ENCODE measurements around the gene PLA2G4D.

Gene PLA2G4D

DNA sequence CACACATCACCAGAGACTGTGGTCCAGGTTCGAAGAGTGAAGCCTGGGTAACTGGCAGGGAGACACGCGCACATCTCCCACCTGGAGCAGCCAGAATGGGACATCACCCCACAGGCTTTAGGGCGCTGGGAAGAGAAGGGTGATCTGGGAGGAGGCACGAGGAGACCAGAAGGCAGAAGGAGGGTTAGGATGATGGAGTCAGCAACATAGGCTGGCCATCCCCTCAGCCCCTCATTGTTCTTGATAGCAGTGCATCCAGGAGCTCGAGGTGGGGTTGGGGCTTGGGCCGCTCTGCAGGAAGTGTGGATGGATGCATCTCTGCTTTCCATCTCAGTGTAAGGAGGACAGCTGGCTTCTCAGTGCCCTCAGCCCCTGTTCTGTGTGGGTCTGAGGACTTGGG, 46.9 kb upstream of the PLA2G4D start:
- Histone ChIP-seq H3K4me3 (ENCODE audit: low read length) (no peak overlapping the region), H3K36me3 (ENCODE audit: control insufficient read depth, low read length) (no peaks in the 10 kb centered on the region), H3K27ac (ENCODE audit: low read depth, low read length) (no peak overlapping the region), H3F3A (ENCODE audit: control insufficient read depth, insufficient read depth) (no peaks in the 10 kb centered on the region), H3K4me2 (ENCODE audit: low read length) (no peak overlapping the region), H3K79me2 (ENCODE audit: control insufficient read depth, low read length) (no peaks in the 10 kb centered on the region), H3K9me3 (ENCODE audit: control insufficient read depth, insufficient read depth, low read length) (no peaks in the 10 kb centered on the region), H4K20me1 (ENCODE audit: control insufficient read depth, insufficient read depth, low read depth, low read length) (no peaks in the 10 kb centered on the region), H3K27me3 (ENCODE audit: control insufficient read depth, low read length) (no peaks in the 10 kb centered on the region), H3K9me2 (replicated peaks; ENCODE audit: control insufficient read depth, low read length) (no peaks in the 10 kb centered on the region), H3K4me1 (ENCODE audit: control insufficient read depth, low read length) (no peaks in the 10 kb centered on the region)
- TF ChIP-seq, protein P1, sequence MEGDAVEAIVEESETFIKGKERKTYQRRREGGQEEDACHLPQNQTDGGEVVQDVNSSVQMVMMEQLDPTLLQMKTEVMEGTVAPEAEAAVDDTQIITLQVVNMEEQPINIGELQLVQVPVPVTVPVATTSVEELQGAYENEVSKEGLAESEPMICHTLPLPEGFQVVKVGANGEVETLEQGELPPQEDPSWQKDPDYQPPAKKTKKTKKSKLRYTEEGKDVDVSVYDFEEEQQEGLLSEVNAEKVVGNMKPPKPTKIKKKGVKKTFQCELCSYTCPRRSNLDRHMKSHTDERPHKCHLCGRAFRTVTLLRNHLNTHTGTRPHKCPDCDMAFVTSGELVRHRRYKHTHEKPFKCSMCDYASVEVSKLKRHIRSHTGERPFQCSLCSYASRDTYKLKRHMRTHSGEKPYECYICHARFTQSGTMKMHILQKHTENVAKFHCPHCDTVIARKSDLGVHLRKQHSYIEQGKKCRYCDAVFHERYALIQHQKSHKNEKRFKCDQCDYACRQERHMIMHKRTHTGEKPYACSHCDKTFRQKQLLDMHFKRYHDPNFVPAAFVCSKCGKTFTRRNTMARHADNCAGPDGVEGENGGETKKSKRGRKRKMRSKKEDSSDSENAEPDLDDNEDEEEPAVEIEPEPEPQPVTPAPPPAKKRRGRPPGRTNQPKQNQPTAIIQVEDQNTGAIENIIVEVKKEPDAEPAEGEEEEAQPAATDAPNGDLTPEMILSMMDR (IDR thresholded peaks at IDR 0.05; ENCODE audit: low read depth, low read length, poor library complexity, severe bottlenecking): no peak
- TF ChIP-seq EZH2phosphoT487 (IDR thresholded peaks at IDR 0.05; ENCODE audit: borderline replicate concordance, low read length): no peak

DNA sequence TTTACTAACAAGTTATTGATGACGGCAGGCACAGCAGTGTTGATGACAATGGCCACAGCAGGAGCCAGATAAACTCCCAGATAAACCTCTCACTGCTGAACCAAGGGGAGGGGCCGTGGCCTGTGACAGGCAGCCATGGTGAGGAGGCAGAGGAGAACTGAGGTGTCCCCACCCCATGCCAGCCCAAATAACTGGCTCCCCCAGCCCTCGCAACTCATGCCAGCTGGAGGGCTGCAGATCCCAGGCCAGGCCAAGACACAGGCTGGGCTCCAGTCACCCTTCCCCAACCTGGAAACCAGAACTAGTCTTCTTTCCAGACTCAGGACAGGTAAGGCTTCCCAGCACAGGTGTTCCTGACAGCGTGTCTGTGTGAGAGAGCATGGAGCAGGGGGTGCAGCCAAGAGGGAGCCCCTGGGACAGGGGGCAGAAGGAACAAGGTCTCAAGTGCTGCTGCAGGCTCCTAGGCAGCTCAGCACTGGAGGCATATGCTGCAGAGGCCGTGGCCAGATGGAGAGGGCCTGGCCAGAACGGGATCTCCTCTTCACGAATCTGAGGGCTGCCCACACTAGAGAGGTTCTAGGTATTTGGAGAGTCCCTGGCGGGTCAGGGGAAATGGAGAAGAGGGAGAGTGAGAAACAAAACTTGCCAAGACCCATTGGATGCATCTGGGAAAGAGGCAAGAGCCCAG, 46.2 kb upstream of the PLA2G4D start:
- Histone ChIP-seq H3K27me3 (ENCODE audit: control insufficient read depth, low read length) (no peaks in the 10 kb centered on the region), H3K4me1 (ENCODE audit: control insufficient read depth, low read length) (no peaks in the 10 kb centered on the region), H3K9me3 (ENCODE audit: control insufficient read depth, insufficient read depth, low read length) (no peaks in the 10 kb centered on the region), H3K79me2 (ENCODE audit: control insufficient read depth, low read length) (no peaks in the 10 kb centered on the region), H3K36me3 (ENCODE audit: control insufficient read depth, low read length) (no peaks in the 10 kb centered on the region), H3K27ac (ENCODE audit: low read depth, low read length) (no peak overlapping the region), H4K20me1 (ENCODE audit: control insufficient read depth, insufficient read depth, low read depth, low read length) (no peaks in the 10 kb centered on the region), H3K4me3 (ENCODE audit: low read length) (no peak overlapping the region), H3K9me2 (replicated peaks; ENCODE audit: control insufficient read depth, low read length) (no peaks in the 10 kb centered on the region), H3K4me2 (ENCODE audit: low read length) (no peak overlapping the region), H3F3A (ENCODE audit: control insufficient read depth, insufficient read depth) (no peaks in the 10 kb centered on the region)
- TF ChIP-seq, protein P1 (IDR thresholded peaks at IDR 0.05; ENCODE audit: low read depth, low read length, poor library complexity, severe bottlenecking): no peak
- no peak for TF ChIP-seq EZH2phosphoT487 (IDR thresholded peaks at IDR 0.05; ENCODE audit: borderline replicate concordance, low read length)

DNA sequence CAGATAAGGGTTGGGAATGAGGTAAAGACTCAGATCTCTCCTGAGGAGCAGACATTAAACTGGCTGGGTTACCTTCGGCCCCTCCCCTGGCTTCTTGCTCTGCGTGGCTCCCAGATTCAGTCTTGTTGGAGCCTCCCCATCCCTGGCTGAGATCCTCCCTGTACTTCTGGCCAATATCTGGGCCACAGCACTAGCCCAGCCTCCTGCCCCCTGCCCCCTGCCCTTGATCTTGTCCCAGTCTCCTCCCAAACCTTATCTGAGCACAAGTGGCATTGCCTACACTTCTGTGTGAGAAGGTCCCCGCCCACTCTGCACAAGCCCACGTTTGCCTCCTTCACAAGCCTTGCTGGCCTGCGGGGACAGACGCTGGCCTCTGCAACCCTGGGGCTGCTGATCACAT, 45.2 kb upstream of the PLA2G4D start:
- Histone ChIP-seq H4K20me1 (ENCODE audit: control insufficient read depth, insufficient read depth, low read depth, low read length) (no peaks in the 10 kb centered on the region), H3K27me3 (ENCODE audit: control insufficient read depth, low read length) (no peaks in the 10 kb centered on the region), H3K27ac (ENCODE audit: low read depth, low read length) (no peak overlapping the region), H3K9me3 (ENCODE audit: control insufficient read depth, insufficient read depth, low read length) (no peaks in the 10 kb centered on the region), H3K9me2 (replicated peaks; ENCODE audit: control insufficient read depth, low read length) (no peaks in the 10 kb centered on the region), H3K4me2 (ENCODE audit: low read length) (no peak overlapping the region), H3K4me1 (ENCODE audit: control insufficient read depth, low read length) (no peaks in the 10 kb centered on the region), H3K79me2 (ENCODE audit: control insufficient read depth, low read length) (no peaks in the 10 kb centered on the region), H3K36me3 (ENCODE audit: control insufficient read depth, low read length) (no peaks in the 10 kb centered on the region), H3K4me3 (ENCODE audit: low read length) (no peak overlapping the region), H3F3A (ENCODE audit: control insufficient read depth, insufficient read depth) (no peaks in the 10 kb centered on the region)
- TF ChIP-seq EZH2phosphoT487 (IDR thresholded peaks at IDR 0.05; ENCODE audit: borderline replicate concordance, low read length): no peak
- TF ChIP-seq, protein P1 (IDR thresholded peaks at IDR 0.05; ENCODE audit: low read depth, low read length, poor library complexity, severe bottlenecking): no peak
